ENCODE results near the gene APBA1.

The APBA1 gene

DNA sequence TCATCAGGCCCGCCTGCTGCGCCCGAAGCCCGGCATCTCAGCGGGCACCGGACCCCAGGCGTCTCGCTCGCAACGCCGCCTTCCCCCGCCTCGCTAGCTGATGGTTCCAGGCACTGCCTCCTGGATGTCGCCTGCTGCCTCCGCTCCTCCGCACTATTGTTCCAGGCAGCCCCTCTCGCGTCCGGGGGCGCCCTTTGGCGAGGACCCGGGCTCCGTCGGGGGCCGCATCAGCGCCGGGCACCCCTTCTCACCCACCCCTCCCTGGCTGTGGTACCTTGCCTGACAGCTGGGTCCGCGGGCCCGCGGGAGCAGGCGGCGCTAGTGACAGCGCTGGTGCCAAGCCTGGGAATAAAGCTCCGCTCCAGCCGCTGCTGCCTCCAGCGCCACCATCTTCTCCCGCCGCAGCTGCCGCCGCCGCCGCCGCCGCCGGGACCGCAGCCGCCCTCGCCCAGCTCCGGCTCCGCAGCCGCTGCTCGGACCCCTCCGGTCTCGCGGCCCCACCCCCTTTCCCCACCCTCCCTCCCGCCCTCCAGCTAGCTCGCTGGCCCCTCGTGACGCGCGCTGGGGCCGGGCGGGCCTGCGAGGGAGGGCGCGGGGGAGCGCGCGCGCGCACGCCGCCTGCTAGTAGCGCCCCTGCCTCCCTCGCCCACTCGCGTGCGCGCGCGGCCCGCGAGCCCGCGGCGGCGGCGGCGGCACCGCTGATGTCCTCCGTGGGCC lies at the start of gene APBA1:
Gene APBA1 (minus strand): TSS at position 493 of the 717 bp plus-strand sequence.
- TF ChIP-seq, protein P1, sequence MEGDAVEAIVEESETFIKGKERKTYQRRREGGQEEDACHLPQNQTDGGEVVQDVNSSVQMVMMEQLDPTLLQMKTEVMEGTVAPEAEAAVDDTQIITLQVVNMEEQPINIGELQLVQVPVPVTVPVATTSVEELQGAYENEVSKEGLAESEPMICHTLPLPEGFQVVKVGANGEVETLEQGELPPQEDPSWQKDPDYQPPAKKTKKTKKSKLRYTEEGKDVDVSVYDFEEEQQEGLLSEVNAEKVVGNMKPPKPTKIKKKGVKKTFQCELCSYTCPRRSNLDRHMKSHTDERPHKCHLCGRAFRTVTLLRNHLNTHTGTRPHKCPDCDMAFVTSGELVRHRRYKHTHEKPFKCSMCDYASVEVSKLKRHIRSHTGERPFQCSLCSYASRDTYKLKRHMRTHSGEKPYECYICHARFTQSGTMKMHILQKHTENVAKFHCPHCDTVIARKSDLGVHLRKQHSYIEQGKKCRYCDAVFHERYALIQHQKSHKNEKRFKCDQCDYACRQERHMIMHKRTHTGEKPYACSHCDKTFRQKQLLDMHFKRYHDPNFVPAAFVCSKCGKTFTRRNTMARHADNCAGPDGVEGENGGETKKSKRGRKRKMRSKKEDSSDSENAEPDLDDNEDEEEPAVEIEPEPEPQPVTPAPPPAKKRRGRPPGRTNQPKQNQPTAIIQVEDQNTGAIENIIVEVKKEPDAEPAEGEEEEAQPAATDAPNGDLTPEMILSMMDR (IDR thresholded peaks at IDR 0.05; ENCODE audit: low read depth, low read length), result peak; percentile 6
- DNase-seq (ENCODE audit: extremely low read depth, low read depth), result no peak

DNA sequence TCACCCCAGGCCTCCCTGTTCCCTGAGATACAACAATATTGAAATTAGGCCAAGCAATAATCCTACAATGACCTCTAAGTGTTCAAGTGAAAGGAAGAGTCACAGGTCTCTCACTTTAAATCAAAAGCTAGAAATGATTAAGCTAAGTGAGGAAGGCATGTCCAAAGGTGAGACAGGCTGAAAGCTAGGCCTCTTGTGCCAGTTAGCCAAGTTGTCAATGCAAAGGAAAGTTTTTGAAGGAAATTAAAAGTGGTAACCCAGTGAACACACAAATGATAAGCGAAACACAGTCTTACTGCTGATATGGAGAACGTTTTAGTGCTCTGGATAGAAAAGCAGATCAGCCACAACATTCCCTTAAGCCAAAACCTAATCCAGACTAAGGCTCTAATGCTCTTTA lies 47.8 kb upstream of the APBA1 start:
- TF ChIP-seq, protein P1 (IDR thresholded peaks at IDR 0.05; ENCODE audit: low read depth, low read length), result no peak
- DNase-seq (ENCODE audit: extremely low read depth, low read depth), result no peak

DNA sequence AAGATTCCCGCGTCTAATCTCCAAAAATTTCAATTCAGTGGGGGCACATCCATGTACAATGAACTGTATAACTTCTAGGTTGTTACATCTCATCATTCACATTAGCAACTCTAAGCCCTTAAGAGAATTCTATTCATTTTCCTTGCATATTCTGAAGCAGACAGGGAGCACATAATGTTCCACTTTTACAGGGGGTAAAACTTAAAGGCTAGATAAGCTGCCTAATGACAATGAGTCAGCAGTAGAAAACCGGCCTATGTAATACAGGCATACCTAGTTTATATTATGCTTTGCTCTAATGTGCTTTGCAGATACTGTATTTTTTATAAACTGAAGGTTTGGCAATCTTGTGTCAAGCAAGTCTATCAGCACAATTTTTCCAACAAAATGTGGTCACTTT lies 47.2 kb upstream of the APBA1 start:
- TF ChIP-seq, protein P1 (IDR thresholded peaks at IDR 0.05; ENCODE audit: low read depth, low read length), result no peak
- DNase-seq (ENCODE audit: extremely low read depth, low read depth), result no peak

DNA sequence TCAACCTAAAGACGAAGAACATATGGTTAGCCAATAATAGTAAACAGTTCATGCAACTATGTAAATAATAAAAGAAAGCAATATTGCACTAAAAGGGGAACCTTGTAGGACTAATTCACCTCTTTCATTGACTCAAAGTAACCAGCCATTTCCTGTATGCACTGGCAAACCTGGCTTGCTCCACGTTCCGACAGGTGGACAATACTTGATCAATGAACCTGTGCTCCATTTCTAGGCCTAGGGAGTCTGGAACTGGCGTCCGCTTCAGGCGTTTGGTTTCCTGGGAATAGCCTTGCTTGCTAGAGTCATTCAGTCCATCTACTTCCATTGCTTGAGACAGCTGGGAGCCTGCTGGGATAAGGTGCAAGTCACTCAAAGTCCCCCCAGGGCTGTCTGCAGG lies 46.0 kb upstream of the APBA1 start:
- DNase-seq (ENCODE audit: extremely low read depth, low read depth), result no peak
- TF ChIP-seq, protein P1 (IDR thresholded peaks at IDR 0.05; ENCODE audit: low read depth, low read length), result no peak

GRCh38 chr9:69715825-69716224 lies 43.7 kb upstream of the APBA1 start:
- no peak for DNase-seq (ENCODE audit: extremely low read depth, low read depth)
- TF ChIP-seq, protein P1 (IDR thresholded peaks at IDR 0.05; ENCODE audit: low read depth, low read length), result no peak

GRCh38 chr9:69715096-69715495 lies 42.9 kb upstream of the APBA1 start:
- TF ChIP-seq, protein P1 (IDR thresholded peaks at IDR 0.05; ENCODE audit: low read depth, low read length), result no peak
- DNase-seq (ENCODE audit: extremely low read depth, low read depth), result no peak

DNA sequence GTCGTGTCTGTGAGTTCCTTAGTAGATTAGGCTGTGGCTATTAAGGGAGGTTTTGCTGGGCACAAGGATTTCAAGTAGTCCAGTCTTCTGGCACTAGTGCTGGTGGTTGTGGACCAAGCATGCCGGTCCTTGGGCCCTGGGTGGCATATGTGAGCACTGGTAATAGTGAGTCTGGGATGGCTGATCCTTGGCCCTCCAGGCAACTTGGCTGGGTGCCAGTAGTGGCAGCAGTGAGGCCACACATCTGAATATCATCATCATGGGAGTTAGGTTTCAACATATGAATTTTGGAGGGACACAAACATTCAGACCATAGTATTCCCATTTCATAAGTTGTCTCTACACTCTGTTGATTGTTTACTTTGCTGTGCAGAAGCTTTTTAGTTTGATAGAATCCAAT lies 25.3 kb upstream of the APBA1 start:
- TF ChIP-seq, protein P1 (IDR thresholded peaks at IDR 0.05; ENCODE audit: low read depth, low read length), result no peak
- no peak for DNase-seq (ENCODE audit: extremely low read depth, low read depth)

Data from AG09319 (cell line).